Esophagus muscularis mucosa (tissue), 3 donors: ENCODE data around the gene RSPH10B2.

ENCODE experiments used
- POLR2A ChIP-seq: fragments of 450-650 bp; IDR thresholded peaks from one replicate; pipeline ENCODE4 v1.6.1; 2017; ENCODE audit warnings: antibody characterized with exemption, moderate library complexity, mild to moderate bottlenecking, low read depth
- TF ChIP-seq, protein P1 (sequence below), 3 experiments: fragments of 200-600 bp in 2 of 3; fragments of 450-650 bp in 1 of 3; sonication (generic) in 2 of 3; IDR thresholded peaks; one replicate each; pipeline ENCODE4 v1.5.1; 2017 to 2019; ENCODE audit warnings: antibody characterized with exemption in 3 of 3, mild to moderate bottlenecking in 2 of 3, moderate library complexity in 1 of 3

DNA sequence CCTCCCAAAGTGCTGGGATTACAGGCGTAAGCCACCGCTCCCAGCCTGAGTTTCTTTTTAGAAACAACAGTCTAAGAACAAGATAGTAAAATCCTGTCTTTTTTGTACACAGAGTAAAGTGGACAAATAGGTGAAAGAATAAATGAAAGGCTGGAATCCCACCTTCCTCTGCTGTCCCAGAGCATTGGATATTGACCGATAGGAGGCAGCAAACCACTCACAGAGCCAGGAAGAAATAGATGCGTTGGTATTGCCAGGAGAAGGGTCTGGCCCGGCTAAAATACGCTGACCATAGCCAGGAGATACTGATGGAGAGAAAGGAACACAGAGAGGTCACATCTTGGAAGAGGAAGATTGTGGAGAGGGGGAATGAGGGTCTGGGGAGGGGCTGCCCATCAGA is 35.8 kb upstream of the RSPH10B2 start:
- no peak for TF ChIP-seq POLR2A
- TF ChIP-seq, protein P1, sequence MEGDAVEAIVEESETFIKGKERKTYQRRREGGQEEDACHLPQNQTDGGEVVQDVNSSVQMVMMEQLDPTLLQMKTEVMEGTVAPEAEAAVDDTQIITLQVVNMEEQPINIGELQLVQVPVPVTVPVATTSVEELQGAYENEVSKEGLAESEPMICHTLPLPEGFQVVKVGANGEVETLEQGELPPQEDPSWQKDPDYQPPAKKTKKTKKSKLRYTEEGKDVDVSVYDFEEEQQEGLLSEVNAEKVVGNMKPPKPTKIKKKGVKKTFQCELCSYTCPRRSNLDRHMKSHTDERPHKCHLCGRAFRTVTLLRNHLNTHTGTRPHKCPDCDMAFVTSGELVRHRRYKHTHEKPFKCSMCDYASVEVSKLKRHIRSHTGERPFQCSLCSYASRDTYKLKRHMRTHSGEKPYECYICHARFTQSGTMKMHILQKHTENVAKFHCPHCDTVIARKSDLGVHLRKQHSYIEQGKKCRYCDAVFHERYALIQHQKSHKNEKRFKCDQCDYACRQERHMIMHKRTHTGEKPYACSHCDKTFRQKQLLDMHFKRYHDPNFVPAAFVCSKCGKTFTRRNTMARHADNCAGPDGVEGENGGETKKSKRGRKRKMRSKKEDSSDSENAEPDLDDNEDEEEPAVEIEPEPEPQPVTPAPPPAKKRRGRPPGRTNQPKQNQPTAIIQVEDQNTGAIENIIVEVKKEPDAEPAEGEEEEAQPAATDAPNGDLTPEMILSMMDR (IDR thresholded peaks at IDR 0.05), result no peak
